Liver (tissue), 9 donors: ENCODE data around the gene PLPPR5. TPM values are rescaled to one million over a fixed set of nuclear protein-coding genes. Genes with fewer than 3 reads are reported as not detected.

Source experiments
- DNase-seq: peaks from one replicate; pipeline ENCODE4 v3.0.0-alpha.2; 2017; ENCODE audit warnings: low spot score
- H3K27ac ChIP-seq, 2 donors: one replicate each; pipeline ENCODE4 v1.7.0; 2013; ENCODE audit warnings: inconsistent platforms in 2 of 2, low read length in 2 of 2, control low read depth in 1 of 2, low read depth in 1 of 2, mild to moderate bottlenecking in 1 of 2
- H3K27me3 ChIP-seq, 4 donors: one replicate each; pipeline versions ENCODE4 v1.6.1 to v1.7.0; 2013; ENCODE audit warnings: low read length in 3 of 4, inconsistent platforms in 1 of 4, mild to moderate bottlenecking in 1 of 4, moderate library complexity in 1 of 4; ENCODE audit not compliant: control insufficient read depth in 4 of 4, insufficient read depth in 4 of 4
- H3K36me3 ChIP-seq, 4 donors: one replicate each; pipeline versions ENCODE4 v1.6.1 to v1.7.0; 2013; ENCODE audit warnings: low read length in 3 of 4, mild to moderate bottlenecking in 3 of 4, low read depth in 1 of 4, moderate library complexity in 1 of 4; ENCODE audit not compliant: control insufficient read depth in 4 of 4, insufficient read depth in 3 of 4
- H3K4me1 ChIP-seq, 4 donors: one replicate each; pipeline versions ENCODE4 v1.6.1 to v1.7.0; 2013; ENCODE audit warnings: low read length in 3 of 4, mild to moderate bottlenecking in 3 of 4, moderate library complexity in 1 of 4; ENCODE audit not compliant: control insufficient read depth in 4 of 4, insufficient read depth in 4 of 4
- H3K4me3 ChIP-seq, 3 donors: one replicate each; pipeline versions ENCODE4 v1.6.1 to v1.7.0; 2013; ENCODE audit warnings: low read length in 3 of 3, control low read depth in 1 of 3, low read depth in 1 of 3, mild to moderate bottlenecking in 1 of 3
- H3K9ac ChIP-seq, 2 donors: one replicate each; pipeline ENCODE4 v1.7.0; 2013; ENCODE audit warnings: low read length in 2 of 2, mild to moderate bottlenecking in 2 of 2, moderate library complexity in 2 of 2, control low read depth in 1 of 2, low read depth in 1 of 2
- H3K9me3 ChIP-seq, 4 donors: one replicate each; pipeline versions ENCODE4 v1.6.1 to v1.7.0; 2013; ENCODE audit warnings: low read length in 3 of 4; ENCODE audit not compliant: control insufficient read depth in 4 of 4
- EGR1 ChIP-seq, 2 donors: IDR thresholded peaks; 2 replicates each; pipeline ENCODE4 v1.6.1; 2016 to 2018; ENCODE audit warnings: antibody characterized with exemption in 2 of 2, low read depth in 2 of 2
- FOXA1 ChIP-seq: IDR thresholded peaks from 2 replicates; pipeline ENCODE4 v1.6.1; 2016; ENCODE audit warnings: antibody characterized with exemption
- FOXA2 ChIP-seq: IDR thresholded peaks from 2 replicates; pipeline ENCODE4 v1.6.1; 2016; ENCODE audit warnings: antibody characterized with exemption
- GABPA ChIP-seq, 2 donors: IDR thresholded peaks in 1 of 2; conservative IDR thresholded peaks in 1 of 2; 2 replicates each; pipeline ENCODE4 v1.6.1; 2016; ENCODE audit warnings: antibody characterized with exemption in 2 of 2, mild to moderate bottlenecking in 1 of 2, moderate library complexity in 1 of 2
- HNF4A ChIP-seq, 2 donors: conservative IDR thresholded peaks; 2 replicates each; pipeline ENCODE4 v1.6.1; 2016; ENCODE audit warnings: antibody characterized with exemption in 2 of 2, mild to moderate bottlenecking in 2 of 2
- HNF4G ChIP-seq: IDR thresholded peaks from 2 replicates; pipeline ENCODE4 v1.6.1; 2016; ENCODE audit warnings: antibody characterized with exemption
- JUND ChIP-seq, 2 donors: IDR thresholded peaks; 2 replicates each; pipeline ENCODE4 v1.6.1; 2016; ENCODE audit warnings: antibody characterized with exemption in 2 of 2
- NR2F2 ChIP-seq: IDR thresholded peaks from 2 replicates; pipeline ENCODE4 v1.6.1; 2016; ENCODE audit warnings: antibody characterized with exemption
- RAD21 ChIP-seq, 2 donors: IDR thresholded peaks; 2 replicates each; pipeline ENCODE4 v1.6.1; 2016; ENCODE audit warnings: antibody characterized with exemption in 2 of 2, mild to moderate bottlenecking in 2 of 2
- RXRA ChIP-seq, 2 donors: IDR thresholded peaks; 2 replicates each; pipeline ENCODE4 v1.6.1; 2017 to 2018; ENCODE audit warnings: antibody characterized with exemption in 2 of 2, mild to moderate bottlenecking in 1 of 2
- SP1 ChIP-seq: IDR thresholded peaks from 2 replicates; pipeline ENCODE4 v1.6.1; 2018; ENCODE audit warnings: antibody characterized with exemption, mild to moderate bottlenecking
- TAF1 ChIP-seq: conservative IDR thresholded peaks from 2 replicates; pipeline ENCODE4 v1.6.1; 2016; ENCODE audit warnings: antibody characterized with exemption, mild to moderate bottlenecking
- YY1 ChIP-seq: IDR thresholded peaks from 2 replicates; pipeline ENCODE4 v1.6.1; 2016; ENCODE audit warnings: antibody characterized with exemption, mild to moderate bottlenecking
- WGBS: extraction: QIAGEN DNeasy Blood & Tissue Kit; methylation state at CpG from one replicate; pipeline ENCODE4 v1.1.7; 2013; 5-methylcytosine and 5-hydroxymethylcytosine counted together
- polyA plus RNA-seq, 2 donors: library from polyadenylated mRNA; stranded (reverse) in 1 of 2; unstranded in 1 of 2; fragments of 200-250 nt in 1 of 2; fragments of >200 nt in 1 of 2; fragmentation: Nextera tagmentation in 1 of 2; extraction: Ambion mirVana in 1 of 2; gene quantifications; one replicate each; pipeline versions ENCODE4 v1.2.1 to v1.2.3, GENCODE V29; 2013 to 2015
- total RNA-seq, 2 donors: library from RNA; depleted of rRNA; stranded (reverse); fragments of >200 nt; gene quantifications; one replicate each; pipeline ENCODE4 v1.2.3, GENCODE V29; 2014
- TF ChIP-seq, protein P1 (sequence below): IDR thresholded peaks from 2 replicates; pipeline ENCODE4 v1.6.1; 2016; ENCODE audit warnings: antibody characterized with exemption
- TF ChIP-seq, protein P2 (sequence below): IDR thresholded peaks from 2 replicates; pipeline ENCODE4 v1.6.1; 2016; ENCODE audit warnings: antibody characterized with exemption
- TF ChIP-seq, protein P3 (sequence below): fragments of 150-350 bp; IDR thresholded peaks from 2 replicates; pipeline ENCODE4 v1.5.1; 2017; ENCODE audit warnings: improper control_type of control experiment, low read depth, low read length; ENCODE audit not compliant: missing input control
- TF ChIP-seq, protein P4 (sequence below): IDR thresholded peaks from 2 replicates; pipeline ENCODE4 v1.6.1; 2016; ENCODE audit warnings: antibody characterized with exemption
- TF ChIP-seq, protein P5 (sequence below): IDR thresholded peaks from 2 replicates; pipeline ENCODE4 v1.6.1; 2016; ENCODE audit warnings: antibody characterized with exemption, mild to moderate bottlenecking
- donor health status: healthy.
- donor health status: healthy.
- donor health status: healthy.
- donor health status: healthy.
- donor health status: healthy.

PLPPR5 gene
- total and polyA plus RNA-seq, 4 donors = not detected

DNA sequence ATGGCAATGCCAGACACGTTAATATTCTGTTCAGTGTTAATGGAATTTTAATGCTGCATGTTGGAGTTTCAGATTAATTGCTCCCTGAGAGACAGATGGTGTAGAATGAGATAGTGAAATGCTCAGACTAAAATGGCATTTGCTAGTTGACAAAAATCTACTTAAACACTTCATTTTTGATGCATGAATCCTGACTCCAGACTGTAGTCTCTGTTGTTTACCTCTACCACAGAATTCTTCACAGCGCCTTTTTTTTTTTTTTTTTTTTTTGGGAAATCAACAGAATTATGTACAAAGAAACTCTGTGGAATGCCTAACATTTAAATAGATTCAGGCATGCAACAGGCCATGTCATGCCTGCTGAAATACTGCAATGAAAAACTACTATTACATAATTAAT lies 111.3 kb downstream of the PLPPR5 start:
- Histone ChIP-seq H3K9ac (no peak overlapping the region), H3K27me3 (no peaks in the 10 kb centered on the region), H3K27ac (no peak overlapping the region), H3K9me3 (no peaks in the 10 kb centered on the region), H3K4me3 (no peak overlapping the region), H3K4me1 (no peaks in the 10 kb centered on the region), H3K36me3 (no peaks in the 10 kb centered on the region)
- TF ChIP-seq HNF4A (conservative IDR thresholded peaks at IDR 0.05) (no peak), RXRA (IDR thresholded peaks at IDR 0.05) (no peak), YY1 (no peak), NR2F2 (no peak), RAD21 (IDR thresholded peaks at IDR 0.05) (no peak), EGR1 (IDR thresholded peaks at IDR 0.05; ENCODE audit: low read depth in 2 of 2) (no peak), JUND (IDR thresholded peaks at IDR 0.05) (no peak), HNF4G (no peak), SP1 (no peak), TAF1 (no peak), FOXA1 (no peak)
- TF ChIP-seq, protein P1, sequence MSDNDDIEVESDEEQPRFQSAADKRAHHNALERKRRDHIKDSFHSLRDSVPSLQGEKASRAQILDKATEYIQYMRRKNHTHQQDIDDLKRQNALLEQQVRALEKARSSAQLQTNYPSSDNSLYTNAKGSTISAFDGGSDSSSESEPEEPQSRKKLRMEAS = no peak
- TF ChIP-seq, protein P2, sequence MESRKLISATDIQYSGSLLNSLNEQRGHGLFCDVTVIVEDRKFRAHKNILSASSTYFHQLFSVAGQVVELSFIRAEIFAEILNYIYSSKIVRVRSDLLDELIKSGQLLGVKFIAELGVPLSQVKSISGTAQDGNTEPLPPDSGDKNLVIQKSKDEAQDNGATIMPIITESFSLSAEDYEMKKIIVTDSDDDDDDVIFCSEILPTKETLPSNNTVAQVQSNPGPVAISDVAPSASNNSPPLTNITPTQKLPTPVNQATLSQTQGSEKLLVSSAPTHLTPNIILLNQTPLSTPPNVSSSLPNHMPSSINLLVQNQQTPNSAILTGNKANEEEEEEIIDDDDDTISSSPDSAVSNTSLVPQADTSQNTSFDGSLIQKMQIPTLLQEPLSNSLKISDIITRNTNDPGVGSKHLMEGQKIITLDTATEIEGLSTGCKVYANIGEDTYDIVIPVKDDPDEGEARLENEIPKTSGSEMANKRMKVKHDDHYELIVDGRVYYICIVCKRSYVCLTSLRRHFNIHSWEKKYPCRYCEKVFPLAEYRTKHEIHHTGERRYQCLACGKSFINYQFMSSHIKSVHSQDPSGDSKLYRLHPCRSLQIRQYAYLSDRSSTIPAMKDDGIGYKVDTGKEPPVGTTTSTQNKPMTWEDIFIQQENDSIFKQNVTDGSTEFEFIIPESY = no peak
- TF ChIP-seq, protein P3, sequence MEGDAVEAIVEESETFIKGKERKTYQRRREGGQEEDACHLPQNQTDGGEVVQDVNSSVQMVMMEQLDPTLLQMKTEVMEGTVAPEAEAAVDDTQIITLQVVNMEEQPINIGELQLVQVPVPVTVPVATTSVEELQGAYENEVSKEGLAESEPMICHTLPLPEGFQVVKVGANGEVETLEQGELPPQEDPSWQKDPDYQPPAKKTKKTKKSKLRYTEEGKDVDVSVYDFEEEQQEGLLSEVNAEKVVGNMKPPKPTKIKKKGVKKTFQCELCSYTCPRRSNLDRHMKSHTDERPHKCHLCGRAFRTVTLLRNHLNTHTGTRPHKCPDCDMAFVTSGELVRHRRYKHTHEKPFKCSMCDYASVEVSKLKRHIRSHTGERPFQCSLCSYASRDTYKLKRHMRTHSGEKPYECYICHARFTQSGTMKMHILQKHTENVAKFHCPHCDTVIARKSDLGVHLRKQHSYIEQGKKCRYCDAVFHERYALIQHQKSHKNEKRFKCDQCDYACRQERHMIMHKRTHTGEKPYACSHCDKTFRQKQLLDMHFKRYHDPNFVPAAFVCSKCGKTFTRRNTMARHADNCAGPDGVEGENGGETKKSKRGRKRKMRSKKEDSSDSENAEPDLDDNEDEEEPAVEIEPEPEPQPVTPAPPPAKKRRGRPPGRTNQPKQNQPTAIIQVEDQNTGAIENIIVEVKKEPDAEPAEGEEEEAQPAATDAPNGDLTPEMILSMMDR = no peak
- no peak for DNase-seq
- WGBS = 91% methylated on average over 2 of the region's 2 CpGs

DNA sequence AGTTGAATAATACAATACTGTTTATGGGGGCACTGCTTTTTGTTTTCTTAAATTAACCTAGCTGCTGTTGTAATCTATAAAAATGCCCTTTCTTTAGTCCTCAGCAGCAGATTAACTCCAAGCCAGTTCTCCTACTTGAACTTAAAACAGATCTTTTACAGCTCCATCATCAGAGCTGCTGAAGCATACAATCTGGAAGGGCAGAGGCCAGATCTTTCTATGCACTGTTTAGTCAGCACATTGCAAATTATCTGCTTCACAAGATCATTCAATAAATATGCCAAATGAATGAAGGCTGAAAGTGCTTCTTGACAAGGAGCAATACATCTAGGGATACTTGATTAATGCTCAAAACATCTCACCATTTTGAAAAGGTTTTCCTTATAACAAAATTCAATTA lies 115.8 kb downstream of the PLPPR5 start:
- no peak for DNase-seq
- Histone ChIP-seq H3K27ac (no peak overlapping the region), H3K4me1 (no peaks in the 10 kb centered on the region), H3K36me3 (no peaks in the 10 kb centered on the region), H3K9me3 (no peaks in the 10 kb centered on the region), H3K9ac (no peak overlapping the region), H3K27me3 (no peaks in the 10 kb centered on the region), H3K4me3 (no peak overlapping the region)
- TF ChIP-seq FOXA2 (no peak), YY1 (no peak), EGR1 (IDR thresholded peaks at IDR 0.05; ENCODE audit: low read depth in 2 of 2) (no peak), HNF4G (no peak), GABPA (IDR thresholded peaks at IDR 0.05 in 1 of 2, conservative IDR thresholded peaks at IDR 0.05 in 1 of 2) (no peak), TAF1 (no peak), RXRA (IDR thresholded peaks at IDR 0.05) (no peak), NR2F2 (no peak), HNF4A (conservative IDR thresholded peaks at IDR 0.05) (no peak), RAD21 (IDR thresholded peaks at IDR 0.05) (no peak), SP1 (no peak), JUND (IDR thresholded peaks at IDR 0.05) (no peak), FOXA1 (no peak)
- TF ChIP-seq, protein P2 = no peak
- TF ChIP-seq, protein P4, sequence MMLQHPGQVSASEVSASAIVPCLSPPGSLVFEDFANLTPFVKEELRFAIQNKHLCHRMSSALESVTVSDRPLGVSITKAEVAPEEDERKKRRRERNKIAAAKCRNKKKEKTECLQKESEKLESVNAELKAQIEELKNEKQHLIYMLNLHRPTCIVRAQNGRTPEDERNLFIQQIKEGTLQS = no peak
- TF ChIP-seq, protein P3 = no peak
- TF ChIP-seq, protein P1 = no peak
- TF ChIP-seq, protein P5, sequence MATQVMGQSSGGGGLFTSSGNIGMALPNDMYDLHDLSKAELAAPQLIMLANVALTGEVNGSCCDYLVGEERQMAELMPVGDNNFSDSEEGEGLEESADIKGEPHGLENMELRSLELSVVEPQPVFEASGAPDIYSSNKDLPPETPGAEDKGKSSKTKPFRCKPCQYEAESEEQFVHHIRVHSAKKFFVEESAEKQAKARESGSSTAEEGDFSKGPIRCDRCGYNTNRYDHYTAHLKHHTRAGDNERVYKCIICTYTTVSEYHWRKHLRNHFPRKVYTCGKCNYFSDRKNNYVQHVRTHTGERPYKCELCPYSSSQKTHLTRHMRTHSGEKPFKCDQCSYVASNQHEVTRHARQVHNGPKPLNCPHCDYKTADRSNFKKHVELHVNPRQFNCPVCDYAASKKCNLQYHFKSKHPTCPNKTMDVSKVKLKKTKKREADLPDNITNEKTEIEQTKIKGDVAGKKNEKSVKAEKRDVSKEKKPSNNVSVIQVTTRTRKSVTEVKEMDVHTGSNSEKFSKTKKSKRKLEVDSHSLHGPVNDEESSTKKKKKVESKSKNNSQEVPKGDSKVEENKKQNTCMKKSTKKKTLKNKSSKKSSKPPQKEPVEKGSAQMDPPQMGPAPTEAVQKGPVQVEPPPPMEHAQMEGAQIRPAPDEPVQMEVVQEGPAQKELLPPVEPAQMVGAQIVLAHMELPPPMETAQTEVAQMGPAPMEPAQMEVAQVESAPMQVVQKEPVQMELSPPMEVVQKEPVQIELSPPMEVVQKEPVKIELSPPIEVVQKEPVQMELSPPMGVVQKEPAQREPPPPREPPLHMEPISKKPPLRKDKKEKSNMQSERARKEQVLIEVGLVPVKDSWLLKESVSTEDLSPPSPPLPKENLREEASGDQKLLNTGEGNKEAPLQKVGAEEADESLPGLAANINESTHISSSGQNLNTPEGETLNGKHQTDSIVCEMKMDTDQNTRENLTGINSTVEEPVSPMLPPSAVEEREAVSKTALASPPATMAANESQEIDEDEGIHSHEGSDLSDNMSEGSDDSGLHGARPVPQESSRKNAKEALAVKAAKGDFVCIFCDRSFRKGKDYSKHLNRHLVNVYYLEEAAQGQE = no peak
